ENCODE results near the gene TLR7. TPM values are rescaled to one million over a fixed set of nuclear protein-coding genes. Genes with fewer than 3 reads are reported as not detected.

The TLR7 gene
- not detected in 2 replicates for total RNA-seq

DNA sequence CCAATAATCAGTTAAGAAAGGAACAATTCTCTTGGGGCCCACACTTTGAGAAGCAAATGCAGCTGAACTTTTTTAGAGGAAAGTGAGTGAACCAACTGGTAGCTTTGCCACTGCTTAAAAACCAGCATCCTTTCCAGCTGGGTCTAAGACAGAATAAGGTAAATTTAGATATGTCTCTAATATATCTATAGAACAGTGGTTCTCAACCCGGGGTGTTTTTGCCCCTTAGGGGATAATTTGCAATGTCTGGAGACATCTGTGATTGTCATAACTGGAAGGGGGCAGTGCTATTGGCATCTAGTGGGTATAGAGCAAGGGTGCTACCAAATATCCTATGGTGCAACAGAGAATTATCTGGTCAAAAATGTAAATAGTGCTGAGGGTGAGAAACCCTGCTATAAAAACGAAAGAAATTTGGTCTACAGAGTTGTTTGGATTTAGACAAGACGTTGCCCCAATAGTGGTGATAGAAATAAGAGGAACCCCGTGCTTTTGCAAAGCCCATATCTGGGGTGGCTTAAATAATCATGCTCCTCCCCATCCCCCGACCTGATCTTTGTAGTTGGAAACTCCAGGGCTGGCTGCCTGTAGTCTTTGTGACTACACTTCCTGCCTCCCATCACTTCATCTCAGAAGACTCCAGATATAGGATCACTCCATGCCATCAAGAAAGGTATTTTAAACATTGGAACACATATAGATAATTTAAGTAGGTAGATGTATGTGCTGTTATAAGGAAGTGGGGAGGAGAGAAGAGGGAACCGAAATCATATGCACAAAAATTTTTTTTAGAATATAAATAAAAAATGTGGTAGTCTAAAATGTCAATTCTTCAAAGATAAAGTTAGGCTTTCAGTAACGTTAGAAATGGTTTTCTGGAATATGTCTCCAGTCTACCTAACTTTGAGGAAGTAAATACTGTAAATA lies at the start of gene TLR7:
Gene TLR7 (plus strand): TSS at position 622 of the 927 bp plus-strand sequence. CDS start 507 bp downstream, outside the sequence.

GRCh38 chrX:12906046-12906761 lies 39.3 kb downstream of the TLR7 start, which contains the start of gene TLR8:
Gene TLR8 (plus strand): TSS chrX:12906620. CDS start chrX:12906707, 87 bp downstream.

Other genes starting within 250 kb of the TLR7 start
- 10.3 and 18.0 TPM in 2 replicates for gene PRPS2, start 75.7 kb upstream of the TLR7 start, total RNA-seq
- not detected in 2 replicates for gene TLR8, start 39.5 kb downstream of the TLR7 start, total RNA-seq
- 15,974 and 26,410 TPM in 2 replicates for gene TMSB4X, start 108.0 kb downstream of the TLR7 start, total RNA-seq
- not detected in 2 replicates for gene FAM9C, start 177.5 kb downstream of the TLR7 start, total RNA-seq